Neuron (in vitro differentiated cells): ENCODE measurements around the gene CLDND1.

Source experiments
- H2AFZ ChIP-seq: one replicate; pipeline ENCODE4 v1.6.1; 2013; ENCODE audit warnings: low read depth, mild to moderate bottlenecking, inconsistent platforms, low read length, moderate library complexity
- H3K27me3 ChIP-seq: one replicate; pipeline ENCODE4 v1.6.1; 2013; ENCODE audit warnings: low read length; ENCODE audit not compliant: insufficient read depth
- H3K36me3 ChIP-seq: one replicate; pipeline ENCODE4 v1.6.1; 2013; ENCODE audit warnings: low read length; ENCODE audit not compliant: insufficient read depth
- H3K4me1 ChIP-seq: one replicate; pipeline ENCODE4 v1.6.1; 2013; ENCODE audit warnings: low read length; ENCODE audit not compliant: insufficient read depth
- H3K4me3 ChIP-seq: 2 replicates; pipeline ENCODE4 v1.5.1; 2013; ENCODE audit warnings: mild to moderate bottlenecking, low read length, moderate library complexity
- H3K9me3 ChIP-seq: one replicate; pipeline ENCODE4 v1.6.1; 2013; ENCODE audit warnings: low read length

Gene CLDND1

DNA sequence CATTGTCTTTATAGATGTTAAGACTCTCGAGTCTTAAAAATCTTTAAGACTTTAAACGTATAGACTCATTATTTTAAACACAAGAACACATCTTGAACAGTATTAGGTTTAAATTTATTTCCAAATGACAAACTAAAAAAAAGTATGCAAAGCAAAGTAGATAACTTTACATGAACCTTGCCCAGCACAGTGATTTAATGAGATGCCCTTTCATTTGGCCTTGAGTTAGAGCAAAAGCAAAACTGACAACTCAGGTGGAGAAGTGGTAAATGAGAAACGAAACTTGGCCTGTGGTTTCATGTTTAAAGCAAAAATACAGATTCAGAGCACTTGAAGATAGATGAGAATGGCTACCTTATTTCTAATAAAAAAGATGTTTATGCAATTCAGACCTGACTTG is 17.6 kb upstream of the CLDND1 start:
- H3K4me3 ChIP-seq = no peak overlapping the region
- H2AFZ ChIP-seq = no peak overlapping the region
- H3K4me1 ChIP-seq = no peaks in the 10 kb centered on the region
- H3K27me3 ChIP-seq = no peaks in the 10 kb centered on the region
- no peaks in the 10 kb centered on the region for H3K9me3 ChIP-seq
- H3K36me3 ChIP-seq = no peaks in the 10 kb centered on the region

- Histone ChIP-seq H3K27me3 (no peaks in the 10 kb centered on the region), H3K4me1 (no peaks in the 10 kb centered on the region), H2AFZ (no peak overlapping the region), H3K36me3 (no peaks in the 10 kb centered on the region), H3K4me3 (no peak overlapping the region), H3K9me3 (no peaks in the 10 kb centered on the region)
Measured at GRCh38 chr3:98536456-98537017, 13.8 kb upstream of the CLDND1 start.

DNA sequence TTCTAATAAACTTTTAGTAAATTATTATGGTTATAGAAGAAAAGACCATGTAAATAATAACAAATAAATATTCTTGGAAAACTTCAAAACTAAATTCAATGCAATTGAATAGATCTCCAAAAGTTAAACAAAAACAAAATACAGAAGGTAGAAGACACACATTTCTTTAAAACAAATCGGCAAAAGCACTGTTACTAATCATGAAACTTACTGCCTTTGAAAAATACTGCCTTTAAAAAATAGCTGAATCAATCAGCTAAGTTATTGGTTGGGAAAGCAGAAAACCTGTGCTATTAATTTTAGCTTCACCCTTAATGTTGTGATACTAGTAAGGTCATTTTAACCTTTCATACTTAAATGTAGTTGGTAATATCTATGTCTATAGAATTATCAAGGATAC is 12.0 kb upstream of the CLDND1 start:
- Histone ChIP-seq H3K9me3 (no peaks in the 10 kb centered on the region), H3K4me3 (no peak overlapping the region), H3K4me1 (no peaks in the 10 kb centered on the region), H3K27me3 (no peaks in the 10 kb centered on the region), H2AFZ (no peak overlapping the region), H3K36me3 (no peaks in the 10 kb centered on the region)

GRCh38 chr3:98534168-98534567 is 11.5 kb upstream of the CLDND1 start:
- H3K27me3 ChIP-seq = no peaks in the 10 kb centered on the region
- H3K4me3 ChIP-seq = no peak overlapping the region
- no peaks in the 10 kb centered on the region for H3K36me3 ChIP-seq

DNA sequence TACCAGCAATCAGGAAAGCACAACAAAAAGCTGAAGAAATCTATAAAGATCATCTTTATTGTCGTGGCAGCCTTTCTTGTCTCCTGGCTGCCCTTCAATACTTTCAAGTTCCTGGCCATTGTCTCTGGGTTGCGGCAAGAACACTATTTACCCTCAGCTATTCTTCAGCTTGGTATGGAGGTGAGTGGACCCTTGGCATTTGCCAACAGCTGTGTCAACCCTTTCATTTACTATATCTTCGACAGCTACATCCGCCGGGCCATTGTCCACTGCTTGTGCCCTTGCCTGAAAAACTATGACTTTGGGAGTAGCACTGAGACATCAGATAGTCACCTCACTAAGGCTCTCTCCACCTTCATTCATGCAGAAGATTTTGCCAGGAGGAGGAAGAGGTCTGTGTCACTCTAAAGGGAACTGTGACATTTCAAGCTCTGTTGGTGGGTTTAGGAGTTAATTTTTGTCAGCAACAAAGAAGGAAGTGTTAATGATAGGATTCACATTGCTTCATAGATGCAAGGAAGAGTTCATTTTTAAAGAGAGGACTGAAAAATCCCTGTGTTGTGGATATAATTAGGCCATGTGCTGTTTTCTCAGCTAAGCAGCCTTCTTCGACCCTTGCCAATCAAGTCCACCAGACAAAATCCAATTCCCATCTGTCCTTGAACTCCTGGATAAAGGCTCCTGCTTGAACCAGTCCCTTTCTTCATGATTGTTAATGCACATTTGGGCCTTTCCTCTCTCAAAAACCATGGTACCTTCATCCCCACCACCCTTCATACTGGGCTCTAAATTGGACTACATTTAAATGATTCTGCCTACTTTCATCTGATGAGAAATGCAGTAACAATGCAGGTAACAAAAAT is 10.2 kb upstream of the CLDND1 start:
- no peak overlapping the region for H2AFZ ChIP-seq
- no peak overlapping the region for H3K4me3 ChIP-seq

More at GRCh38 chr3:98534168-98534567, 11.5 kb upstream of the CLDND1 start:
- Histone ChIP-seq H2AFZ (no peak overlapping the region), H3K4me1 (no peaks in the 10 kb centered on the region), H3K9me3 (no peaks in the 10 kb centered on the region)

DNA sequence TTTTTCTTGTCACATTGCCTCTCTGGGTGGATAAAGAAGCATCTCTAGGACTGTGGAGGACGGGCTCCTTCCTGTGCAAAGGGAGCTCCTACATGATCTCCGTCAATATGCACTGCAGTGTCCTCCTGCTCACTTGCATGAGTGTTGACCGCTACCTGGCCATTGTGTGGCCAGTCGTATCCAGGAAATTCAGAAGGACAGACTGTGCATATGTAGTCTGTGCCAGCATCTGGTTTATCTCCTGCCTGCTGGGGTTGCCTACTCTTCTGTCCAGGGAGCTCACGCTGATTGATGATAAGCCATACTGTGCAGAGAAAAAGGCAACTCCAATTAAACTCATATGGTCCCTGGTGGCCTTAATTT is 9.6 kb upstream of the CLDND1 start:
- Histone ChIP-seq H3K36me3 (no peaks in the 10 kb centered on the region), H3K4me3 (no peak overlapping the region), H2AFZ (no peak overlapping the region), H3K27me3 (no peaks in the 10 kb centered on the region), H3K4me1 (no peaks in the 10 kb centered on the region), H3K9me3 (no peaks in the 10 kb centered on the region)

More for the DNA sequence above, 10.2 kb upstream of the CLDND1 start:
- no peaks in the 10 kb centered on the region for H3K9me3 ChIP-seq
- no peaks in the 10 kb centered on the region for H3K27me3 ChIP-seq
- no peaks in the 10 kb centered on the region for H3K4me1 ChIP-seq
- H3K36me3 ChIP-seq = no peaks in the 10 kb centered on the region

DNA sequence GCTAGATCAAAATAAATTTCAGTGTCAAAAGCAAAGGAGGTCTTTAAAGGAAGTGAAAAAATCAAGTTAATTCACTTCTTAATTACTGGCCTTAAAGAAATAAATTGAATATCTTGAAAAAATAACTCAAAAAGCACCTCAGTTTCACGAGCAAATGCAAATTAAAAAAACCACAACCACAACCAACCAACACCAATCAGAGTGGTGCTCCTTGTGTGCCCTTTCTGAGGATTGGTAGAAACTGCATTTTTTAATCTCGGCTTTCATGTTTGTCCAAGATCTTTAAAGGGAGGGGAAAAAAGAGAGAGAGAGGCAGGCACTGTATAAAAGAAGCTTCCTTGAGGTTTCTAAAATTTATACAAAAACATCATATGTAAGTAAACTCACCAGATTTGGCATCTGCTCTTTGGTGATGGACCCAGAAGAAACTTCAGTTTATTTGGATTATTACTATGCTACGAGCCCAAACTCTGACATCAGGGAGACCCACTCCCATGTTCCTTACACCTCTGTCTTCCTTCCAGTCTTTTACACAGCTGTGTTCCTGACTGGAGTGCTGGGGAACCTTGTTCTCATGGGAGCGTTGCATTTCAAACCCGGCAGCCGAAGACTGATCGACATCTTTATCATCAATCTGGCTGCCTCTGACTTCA is 9.0 kb upstream of the CLDND1 start, which contains the start of gene GPR15:
Gene GPR15 (plus strand): TSS at position 357 of the 653 bp plus-strand sequence. CDS start 56 bp downstream, at position 413.
- no peaks in the 10 kb centered on the region for H3K9me3 ChIP-seq
- no peak within 1 kb of the TSS for H3K4me3 ChIP-seq
- no peak within 1 kb of the TSS for H2AFZ ChIP-seq
- H3K27me3 ChIP-seq = no peaks in the 10 kb centered on the region
- H3K36me3 ChIP-seq = no peaks in the 10 kb centered on the region
- H3K4me1 ChIP-seq = no peaks in the 10 kb centered on the region

- Histone ChIP-seq H2AFZ (no peak overlapping the region), H3K4me3 (no peak overlapping the region), H3K36me3 (no peaks in the 10 kb centered on the region), H3K27me3 (no peaks in the 10 kb centered on the region), H3K9me3 (no peaks in the 10 kb centered on the region), H3K4me1 (no peaks in the 10 kb centered on the region)
Measured at GRCh38 chr3:98530676-98531075, 8.0 kb upstream of the CLDND1 start.

- Histone ChIP-seq H3K27me3 (no peaks in the 10 kb centered on the region), H3K4me3 (no peak overlapping the region), H2AFZ (no peak overlapping the region), H3K9me3 (no peaks in the 10 kb centered on the region), H3K4me1 (no peaks in the 10 kb centered on the region), H3K36me3 (no peaks in the 10 kb centered on the region)
Measured at GRCh38 chr3:98529856-98530459, 7.3 kb upstream of the CLDND1 start.

DNA sequence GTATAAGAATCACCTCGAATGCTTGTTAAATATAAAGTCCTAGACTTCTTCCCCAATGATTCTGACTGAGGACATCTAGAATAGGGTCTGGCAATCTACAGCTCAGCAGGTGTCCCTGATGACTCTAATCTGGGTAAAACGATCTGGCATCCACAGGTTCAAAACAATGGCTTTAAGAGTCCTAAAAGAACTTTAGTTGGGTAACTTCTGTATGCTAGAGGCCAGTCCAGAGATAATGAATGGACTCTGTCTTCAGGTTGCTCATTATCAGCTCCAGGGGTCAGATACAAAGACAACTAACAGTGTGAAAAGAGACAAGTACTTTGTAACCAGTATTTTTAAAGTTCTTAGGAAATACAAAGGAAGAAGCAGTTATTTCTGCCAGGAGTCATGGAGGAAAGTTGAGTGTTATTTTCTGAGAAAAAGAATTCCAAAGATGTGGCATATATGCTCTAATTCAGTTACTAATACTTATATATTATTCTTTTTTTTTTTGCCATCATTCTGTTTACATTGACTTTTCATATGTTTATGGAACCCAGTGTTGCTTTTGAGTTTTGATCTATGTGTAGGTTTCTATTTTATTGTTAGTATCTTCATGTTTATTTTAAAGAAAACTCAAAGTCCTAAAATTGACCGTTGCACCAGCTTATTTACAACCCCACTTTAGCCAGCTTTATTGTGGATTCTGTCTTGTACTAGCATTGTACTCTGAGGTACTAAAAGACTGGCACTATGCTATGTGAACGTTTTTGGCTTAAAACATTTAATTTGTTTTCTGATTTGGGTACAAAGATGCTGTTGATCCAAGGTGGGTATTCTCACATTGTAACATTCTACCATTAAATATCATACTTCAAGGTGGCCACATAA is 6.0 kb upstream of the CLDND1 start:
- no peaks in the 10 kb centered on the region for H3K36me3 ChIP-seq
- H2AFZ ChIP-seq = no peak overlapping the region
- H3K9me3 ChIP-seq = no peaks in the 10 kb centered on the region
- no peaks in the 10 kb centered on the region for H3K4me1 ChIP-seq
- no peaks in the 10 kb centered on the region for H3K27me3 ChIP-seq
- H3K4me3 ChIP-seq = no peak overlapping the region

- no peaks in the 10 kb centered on the region for H3K9me3 ChIP-seq
- no peak overlapping the region for H3K4me3 ChIP-seq
- peaks cover 7% of the 10 kb centered on the region for H3K36me3 ChIP-seq
- no peaks in the 10 kb centered on the region for H3K27me3 ChIP-seq
- no peak overlapping the region for H2AFZ ChIP-seq
- H3K4me1 ChIP-seq = peaks cover 10% of the 10 kb centered on the region
Measured at GRCh38 chr3:98525494-98525893, 2.8 kb upstream of the CLDND1 start.

GRCh38 chr3:98521897-98522543 is 682 bp downstream of the CLDND1 start:
- no peaks in the 10 kb centered on the region for H3K9me3 ChIP-seq
- H3K4me1 ChIP-seq = peaks cover 10% of the 10 kb centered on the region
- peak overlapping the region; percentile 89 for H2AFZ ChIP-seq
- peaks cover 40% of the 10 kb centered on the region for H3K36me3 ChIP-seq
- peak overlapping the region; percentile 67 for H3K4me3 ChIP-seq
- H3K27me3 ChIP-seq = no peaks in the 10 kb centered on the region
